Embryonic facial prominence (tissue), 1 donor: Measurements from ENCODE around the gene UTP18.
"Not testable (repeated sequence)": the region's sequence is repeated elsewhere in the genome, so short reads cannot be mapped to it uniquely, and the experiment has no call there.

Experiments used
- DNase-seq: peaks from one replicate; pipeline ENCODE4 v3.0.0-alpha.2; 2016; ENCODE audit errors: extremely low spot score

Gene UTP18

DNA sequence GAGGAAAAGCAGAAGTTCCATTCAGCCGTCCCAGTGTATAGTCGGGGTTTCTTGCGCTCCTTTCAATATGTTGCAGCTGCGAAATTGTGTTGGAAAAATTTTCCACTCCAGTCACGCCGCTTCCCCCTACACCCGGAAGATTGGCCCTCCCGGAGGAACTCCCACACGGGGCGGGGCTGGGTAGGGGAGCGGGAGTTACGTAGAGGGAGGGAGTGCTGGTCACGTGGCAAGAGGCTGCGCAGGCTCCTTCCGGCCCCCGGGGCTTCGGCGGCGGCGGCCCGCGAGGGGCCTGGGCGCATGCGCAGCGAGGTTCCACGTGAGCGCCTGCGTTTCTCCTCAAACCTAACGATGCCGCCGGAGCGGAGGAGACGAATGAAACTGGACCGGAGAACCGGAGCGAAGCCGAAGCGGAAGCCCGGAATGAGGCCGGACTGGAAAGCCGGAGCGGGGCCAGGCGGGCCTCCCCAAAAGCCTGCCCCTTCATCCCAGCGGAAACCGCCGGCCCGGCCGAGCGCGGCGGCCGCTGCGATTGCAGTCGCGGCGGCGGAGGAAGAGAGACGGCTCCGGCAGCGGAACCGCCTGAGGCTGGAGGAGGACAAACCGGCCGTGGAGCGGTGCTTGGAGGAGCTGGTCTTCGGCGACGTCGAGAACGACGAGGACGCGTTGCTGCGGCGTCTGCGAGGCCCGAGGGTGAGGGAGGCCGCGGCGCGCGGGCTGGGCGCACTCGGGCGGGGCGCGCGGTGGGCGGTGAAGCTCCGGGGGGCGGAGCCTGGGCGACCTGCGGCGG, at the start of gene UTP18:
Gene UTP18 (plus strand): TSS at position 310 of the 787 bp plus-strand sequence. CDS start 39 bp downstream, at position 349.
- DNase-seq: peak; percentile 98

DNA sequence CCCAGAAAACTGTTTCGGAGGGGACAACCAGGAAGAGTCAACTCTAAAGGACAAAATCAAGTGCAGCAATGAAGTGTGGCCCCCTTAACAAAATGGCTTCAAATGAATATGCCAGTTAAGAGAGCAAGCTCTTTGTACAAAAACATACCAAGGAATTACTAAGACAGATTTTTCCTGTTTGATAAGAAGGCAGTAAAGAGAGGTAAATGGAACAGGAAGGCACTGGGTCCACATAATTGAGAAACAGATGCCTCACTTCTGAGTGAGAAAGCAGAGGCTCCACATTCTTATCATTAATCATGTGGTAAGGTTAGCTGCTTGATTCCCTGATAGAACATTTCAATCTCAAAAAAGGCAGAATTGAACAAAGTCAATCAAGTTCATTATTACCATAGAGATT, 45.4 kb upstream of the UTP18 start:
- no peak for DNase-seq

DNA sequence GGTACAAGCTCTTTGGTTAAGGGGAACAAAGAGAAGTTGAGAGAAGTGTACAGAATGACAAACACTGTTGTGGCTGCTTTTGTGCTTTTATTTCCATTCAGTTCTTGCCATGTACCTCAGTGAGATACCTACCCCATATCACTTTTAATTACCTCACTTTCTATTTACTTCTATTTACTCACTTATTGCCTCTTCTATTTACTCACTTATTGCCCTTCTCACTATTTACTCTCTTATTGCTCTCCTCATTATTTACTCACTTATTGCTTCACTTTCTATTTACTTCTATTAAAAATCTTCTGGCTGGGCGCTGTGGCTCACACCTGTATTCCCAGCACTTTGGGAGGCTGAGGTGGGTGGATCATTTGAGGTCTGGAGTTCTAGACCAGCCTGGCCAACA, 42.4 kb upstream of the UTP18 start:
- DNase-seq: no peak

DNA sequence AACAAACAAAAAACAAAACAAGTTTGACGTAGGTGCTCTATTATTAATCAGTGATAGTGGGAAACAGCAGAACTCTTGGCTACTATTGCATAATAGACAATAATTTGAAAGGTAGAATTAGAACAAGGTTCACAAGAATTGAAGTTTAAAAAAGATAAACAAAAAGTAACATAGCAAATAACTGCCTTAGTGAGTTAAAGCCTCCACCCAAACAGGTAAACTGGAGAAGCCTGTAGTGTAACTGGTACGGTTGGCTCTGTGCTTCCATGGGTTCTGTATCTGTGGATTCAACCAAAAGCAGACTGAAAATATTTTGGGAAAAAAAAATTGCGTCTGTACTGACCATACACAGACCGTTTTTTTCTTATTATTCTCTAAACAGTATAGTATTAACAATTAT, 39.0 kb upstream of the UTP18 start:
- DNase-seq: no peak

DNA sequence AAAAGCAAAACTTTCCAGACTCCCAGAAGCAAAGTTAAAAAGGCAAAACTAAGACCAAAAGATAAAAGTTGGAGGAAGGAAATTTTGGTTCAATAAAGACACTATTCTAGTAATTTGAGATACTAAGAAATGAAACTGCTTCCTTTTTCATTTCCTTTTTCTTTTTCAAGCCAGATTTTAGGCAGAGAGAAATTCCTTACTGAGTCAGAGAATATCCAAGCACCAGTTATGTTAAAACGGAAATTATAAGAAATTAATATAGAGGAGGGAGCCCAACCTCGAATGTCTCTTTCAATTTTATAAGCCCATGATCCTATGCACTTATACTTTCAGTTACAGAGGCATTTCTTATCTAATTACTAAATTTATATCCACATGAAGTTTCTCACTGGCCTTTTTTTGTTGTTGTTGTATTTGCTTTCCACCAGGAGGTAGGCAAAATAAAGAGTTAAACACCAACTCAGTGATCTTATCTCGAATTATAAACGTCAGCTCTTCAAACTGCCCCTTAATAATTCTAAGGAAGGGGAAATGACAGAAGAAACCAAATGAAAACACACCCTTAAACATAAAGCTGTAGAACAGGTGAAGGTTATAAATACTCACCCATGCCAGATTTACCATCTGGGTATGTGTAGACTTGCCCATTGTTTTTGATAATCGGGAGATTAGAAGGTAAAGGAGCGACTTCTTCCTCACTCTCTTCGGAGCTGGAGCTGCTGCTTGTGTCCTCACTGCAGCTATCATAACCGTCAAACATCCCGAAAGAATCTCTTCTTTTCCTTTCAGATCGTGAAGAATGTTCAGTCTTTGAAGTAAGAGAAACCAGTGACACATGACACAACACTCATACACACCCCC, 35.7 kb upstream of the UTP18 start:
- no peak for DNase-seq

DNA sequence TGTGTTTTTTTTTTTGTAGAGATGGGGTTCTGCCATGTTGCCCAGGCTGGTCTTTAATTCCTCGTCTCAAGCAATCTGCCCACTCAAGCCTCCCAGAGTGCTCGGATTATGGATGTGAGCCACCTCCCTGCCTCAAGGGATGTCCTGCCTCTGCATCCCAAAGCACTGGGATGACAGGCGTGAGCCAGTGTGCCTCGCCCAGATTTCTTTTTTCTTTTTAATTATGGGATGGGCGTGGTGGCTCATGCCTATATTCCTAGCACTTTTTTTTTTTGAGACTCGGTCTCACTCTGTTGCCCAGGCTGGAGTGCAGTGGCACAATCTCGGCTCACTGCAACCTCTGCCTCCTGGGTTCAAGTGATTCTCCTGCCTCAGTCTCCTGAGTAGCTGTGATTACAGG, 34.8 kb upstream of the UTP18 start:
- not testable (repeated sequence) for DNase-seq

DNA sequence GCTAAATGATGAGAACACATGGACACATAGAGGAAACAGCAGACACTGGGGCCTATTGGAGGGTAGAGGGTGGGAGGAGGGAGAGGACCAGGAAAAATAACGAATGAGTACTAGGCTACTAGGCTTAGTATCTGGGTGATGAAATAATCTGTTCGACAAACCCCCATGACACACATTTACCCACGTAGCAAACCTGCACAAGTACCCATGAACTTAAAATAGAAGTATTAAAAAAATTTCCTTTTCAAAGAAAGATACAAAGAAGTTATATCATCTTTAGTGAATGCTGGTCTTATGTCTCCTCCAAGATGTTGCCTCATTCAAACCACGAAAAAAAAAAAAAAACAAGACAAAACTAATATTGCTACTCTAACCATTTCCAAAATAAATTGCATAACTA, 32.2 kb upstream of the UTP18 start:
- DNase-seq: no peak

DNA sequence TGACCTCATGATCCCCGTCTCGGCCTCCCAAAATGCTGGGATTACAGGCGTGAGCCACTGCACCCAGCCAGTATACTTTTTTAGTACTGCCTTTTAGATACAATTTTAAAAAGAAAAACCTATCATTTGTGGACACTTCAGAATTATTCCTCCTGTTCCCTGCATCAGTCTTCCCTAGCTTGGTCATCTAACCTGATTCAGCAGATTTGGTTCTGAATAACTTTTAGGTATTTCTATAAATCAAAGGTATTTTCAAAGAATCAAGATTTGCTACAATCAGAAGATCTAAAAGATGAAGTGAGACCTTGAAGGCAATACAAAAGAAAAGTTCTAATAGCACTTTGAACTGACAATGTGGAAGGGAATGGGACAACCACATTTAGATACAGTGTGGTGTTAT, 30.5 kb upstream of the UTP18 start:
- no peak for DNase-seq

DNA sequence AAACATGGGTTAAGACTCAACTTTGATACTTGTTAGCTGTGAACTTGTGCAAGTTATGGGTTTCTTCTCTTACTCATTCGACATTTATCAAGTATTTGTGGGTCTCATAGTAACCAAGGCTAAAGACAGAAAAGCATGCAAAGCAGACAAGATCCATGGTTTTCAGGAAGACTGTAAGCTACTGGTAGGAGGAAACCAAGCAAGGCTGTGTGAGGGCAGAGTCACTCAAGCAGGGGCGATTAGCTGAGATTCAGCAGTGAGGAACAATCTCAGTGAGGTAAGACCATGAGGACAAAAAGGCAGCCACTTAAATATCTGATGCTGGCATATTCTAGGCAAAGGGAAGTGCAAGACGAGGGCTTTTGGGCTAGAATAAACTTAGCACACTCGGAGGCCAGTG, 30.0 kb upstream of the UTP18 start:
- DNase-seq: no peak

DNA sequence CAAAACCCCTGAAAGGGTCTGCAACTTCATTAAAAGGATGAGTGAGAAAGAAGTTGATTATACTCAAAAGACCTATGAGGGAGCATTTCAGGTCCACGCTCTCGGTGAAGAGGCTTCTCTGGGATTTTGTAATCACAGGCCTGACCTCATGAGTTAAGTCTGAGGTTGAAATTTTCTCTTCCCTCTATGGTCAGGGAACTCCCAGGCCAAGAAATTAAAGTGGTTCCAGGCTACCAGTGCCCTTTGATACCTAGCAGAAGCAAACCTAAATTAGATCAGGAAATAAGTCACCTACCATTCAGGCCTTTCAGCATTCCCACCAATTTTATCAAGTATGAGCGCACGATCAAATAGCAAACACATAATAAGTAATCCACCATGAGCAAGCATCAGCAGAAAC, 28.3 kb upstream of the UTP18 start:
- DNase-seq: no peak

DNA sequence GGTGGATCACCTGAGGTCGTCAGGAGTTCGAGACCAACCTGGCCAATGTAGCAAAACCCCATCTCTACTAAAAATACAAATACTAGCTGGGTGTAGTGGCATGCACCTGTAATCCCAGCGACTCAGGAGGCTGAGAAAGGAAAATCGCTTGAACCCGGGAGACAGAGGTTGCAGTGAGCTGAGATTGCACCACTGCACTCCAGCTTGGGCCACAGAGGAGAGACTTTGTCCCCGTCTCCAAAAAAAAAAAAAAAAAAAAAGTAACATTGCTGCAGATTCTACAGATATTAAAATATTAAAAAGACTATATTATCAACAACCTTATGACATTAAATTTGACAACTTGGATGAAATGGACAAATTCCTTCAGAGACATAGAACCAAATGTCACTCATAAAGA, 26.2 kb upstream of the UTP18 start:
- DNase-seq: no peak

DNA sequence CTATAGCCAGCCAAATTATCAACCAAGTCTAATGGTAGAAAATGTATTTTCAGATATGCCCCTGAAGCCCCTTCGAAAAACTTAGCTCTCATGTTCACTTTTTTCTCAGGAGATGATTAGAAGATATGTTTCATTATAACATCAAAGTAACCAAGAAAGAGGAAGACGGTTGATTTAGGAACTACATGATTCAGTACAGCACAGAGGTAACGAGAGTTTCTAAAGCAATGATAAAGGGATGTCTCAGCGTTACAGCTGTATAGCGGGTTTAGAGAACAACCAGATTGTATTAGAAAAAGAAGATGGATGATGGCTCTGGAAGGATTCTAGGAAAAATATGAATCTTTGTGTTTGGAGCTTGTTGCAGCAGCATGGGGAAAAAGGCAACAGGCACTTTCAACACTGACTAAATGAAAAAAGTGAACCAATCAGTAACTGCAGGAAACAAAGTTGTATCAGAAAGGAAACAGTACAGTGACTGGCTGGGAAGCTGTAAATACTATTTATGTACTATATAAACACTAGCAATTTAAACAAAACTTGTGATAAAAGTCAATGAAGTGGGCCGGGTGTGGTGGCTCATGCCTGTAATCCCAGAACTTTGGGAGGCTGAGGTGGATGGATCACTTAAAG, 22.0 kb upstream of the UTP18 start:
- no peak for DNase-seq

DNA sequence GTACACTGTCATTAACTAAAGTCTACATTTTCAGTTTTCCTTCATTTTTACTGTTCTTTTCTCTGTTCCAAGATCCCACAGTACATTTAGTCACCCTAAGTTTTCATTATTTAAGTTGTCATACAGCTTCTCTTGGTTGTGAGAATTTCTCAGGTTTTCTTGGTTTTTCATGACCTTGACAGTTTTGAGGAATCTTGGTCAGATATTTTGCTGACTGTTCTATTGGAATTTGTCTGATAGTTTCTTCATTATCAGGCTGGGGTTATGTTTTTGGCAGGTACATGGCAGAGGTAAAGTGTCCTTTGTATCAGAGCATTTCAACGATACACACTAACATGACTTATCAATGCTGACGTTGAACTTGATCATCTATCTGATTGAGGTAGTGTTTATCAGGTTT, 20.1 kb upstream of the UTP18 start:
- DNase-seq: no peak

DNA sequence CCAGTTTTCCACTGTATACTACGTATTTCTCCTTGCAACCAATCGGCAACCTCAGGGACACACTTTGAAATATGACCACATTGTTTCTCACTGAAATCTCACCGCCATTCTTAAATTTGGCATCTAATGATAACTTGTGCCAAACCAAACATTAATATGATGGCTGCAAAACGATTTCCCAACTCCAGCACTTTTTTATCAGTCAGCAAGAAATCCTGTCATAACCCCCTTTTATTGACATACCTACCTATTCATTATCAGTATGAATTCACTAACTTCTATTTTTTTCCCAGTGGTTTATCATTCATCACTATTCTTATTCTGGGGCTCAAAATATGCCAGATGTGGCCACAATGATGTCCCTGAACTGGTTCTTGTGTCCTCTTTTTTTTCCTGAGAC, 16.3 kb upstream of the UTP18 start:
- no peak for DNase-seq

DNA sequence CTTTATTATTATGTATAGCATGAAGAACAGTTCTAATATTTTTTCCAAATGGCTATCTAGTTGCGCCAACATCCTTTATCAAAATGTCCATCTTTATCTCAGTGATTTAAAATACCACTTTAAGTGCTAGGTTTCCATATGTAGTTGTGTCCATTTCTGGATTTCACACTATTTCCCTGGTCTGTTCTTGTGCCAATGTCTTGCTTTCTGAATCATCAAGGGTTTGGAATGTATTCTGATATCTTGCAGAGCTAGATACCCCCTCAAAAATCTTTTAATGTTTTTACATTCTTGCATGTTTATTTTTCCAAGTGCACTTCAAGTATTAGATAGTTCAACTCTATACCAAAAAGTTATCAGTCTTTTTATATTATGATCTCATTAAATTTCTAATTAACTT, 14.8 kb upstream of the UTP18 start:
- DNase-seq: no peak

DNA sequence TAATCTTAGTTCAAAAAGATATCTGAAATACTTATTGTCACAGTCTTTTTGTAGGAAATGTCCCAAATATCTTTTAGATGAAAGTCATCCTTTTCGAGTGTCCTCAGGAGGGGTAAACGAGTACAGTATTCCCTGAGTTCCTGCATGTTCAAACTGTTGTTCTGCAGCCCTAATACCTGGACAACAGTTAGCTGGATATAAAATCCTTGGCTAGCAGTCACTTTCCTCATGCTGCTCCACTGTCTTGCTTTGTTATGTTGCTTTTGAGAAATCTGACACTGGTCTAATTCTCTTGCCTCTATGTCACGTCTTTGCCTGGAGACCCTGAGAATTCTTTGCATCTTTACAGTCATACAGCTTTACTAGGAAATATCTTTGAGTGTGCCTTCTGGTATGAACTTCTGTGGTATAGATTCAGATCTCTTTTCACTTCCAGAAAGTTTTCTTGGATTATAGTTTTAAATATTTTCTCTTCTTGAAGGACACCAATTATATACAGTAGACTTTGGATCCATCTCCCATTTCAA, 10.0 kb upstream of the UTP18 start:
- no peak for DNase-seq

DNA sequence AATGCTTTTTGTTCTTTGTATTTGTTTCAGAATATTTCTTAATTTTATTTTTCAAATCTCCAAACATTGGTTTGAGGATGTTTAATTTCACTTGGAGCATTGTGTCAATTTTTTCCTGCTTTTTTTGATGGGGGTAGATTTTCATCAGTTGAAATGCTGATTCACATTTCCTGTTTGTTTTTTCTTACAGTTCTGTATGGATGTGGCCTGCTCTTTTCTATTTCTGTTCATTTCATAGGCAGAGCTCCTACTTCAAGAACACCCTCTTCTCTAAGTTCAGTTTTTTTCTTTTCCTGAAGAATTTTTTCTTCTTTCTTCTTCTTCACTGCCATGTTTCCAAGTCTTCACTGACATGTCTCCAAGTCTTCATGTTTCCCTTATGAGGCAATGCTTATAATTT, 9.3 kb upstream of the UTP18 start:
- no peak for DNase-seq

DNA sequence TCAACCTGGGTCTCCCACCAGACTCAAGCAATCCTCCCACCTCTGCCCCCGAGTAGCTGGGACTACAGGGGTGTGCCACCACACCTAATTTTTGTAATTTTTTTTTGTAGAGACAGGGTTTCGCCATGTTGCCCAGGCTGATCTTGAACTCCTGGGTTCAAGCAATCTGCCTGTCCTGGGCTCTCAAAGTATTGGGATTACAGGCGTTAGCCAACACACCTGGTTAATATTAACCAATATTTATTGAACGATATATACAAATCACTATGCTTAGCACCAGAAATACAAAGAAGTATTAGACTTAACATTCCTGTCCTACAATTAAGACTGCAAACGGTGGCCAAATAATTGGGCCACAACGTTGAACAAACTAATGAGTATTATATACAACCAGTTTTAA, 4.7 kb upstream of the UTP18 start:
- DNase-seq: no peak

DNA sequence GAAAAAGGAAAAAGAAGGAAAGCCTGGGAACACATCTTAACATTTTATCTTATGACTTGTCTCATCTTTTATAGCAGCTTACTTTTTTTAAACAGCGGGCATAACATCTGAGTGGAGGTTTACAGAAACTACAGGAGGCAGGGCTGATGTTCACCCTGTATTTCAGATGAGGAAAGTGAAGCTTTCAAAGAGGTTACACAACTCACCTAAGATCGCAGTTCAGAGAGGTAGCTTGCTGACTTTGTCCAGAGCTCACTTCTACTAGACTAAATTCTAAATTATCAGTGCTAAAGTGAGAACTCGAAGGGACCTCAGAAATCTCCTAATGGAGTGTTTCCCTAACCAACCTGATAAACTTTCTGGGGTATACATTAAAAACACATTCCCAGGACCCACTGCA, 4.2 kb upstream of the UTP18 start:
- DNase-seq: no peak

DNA sequence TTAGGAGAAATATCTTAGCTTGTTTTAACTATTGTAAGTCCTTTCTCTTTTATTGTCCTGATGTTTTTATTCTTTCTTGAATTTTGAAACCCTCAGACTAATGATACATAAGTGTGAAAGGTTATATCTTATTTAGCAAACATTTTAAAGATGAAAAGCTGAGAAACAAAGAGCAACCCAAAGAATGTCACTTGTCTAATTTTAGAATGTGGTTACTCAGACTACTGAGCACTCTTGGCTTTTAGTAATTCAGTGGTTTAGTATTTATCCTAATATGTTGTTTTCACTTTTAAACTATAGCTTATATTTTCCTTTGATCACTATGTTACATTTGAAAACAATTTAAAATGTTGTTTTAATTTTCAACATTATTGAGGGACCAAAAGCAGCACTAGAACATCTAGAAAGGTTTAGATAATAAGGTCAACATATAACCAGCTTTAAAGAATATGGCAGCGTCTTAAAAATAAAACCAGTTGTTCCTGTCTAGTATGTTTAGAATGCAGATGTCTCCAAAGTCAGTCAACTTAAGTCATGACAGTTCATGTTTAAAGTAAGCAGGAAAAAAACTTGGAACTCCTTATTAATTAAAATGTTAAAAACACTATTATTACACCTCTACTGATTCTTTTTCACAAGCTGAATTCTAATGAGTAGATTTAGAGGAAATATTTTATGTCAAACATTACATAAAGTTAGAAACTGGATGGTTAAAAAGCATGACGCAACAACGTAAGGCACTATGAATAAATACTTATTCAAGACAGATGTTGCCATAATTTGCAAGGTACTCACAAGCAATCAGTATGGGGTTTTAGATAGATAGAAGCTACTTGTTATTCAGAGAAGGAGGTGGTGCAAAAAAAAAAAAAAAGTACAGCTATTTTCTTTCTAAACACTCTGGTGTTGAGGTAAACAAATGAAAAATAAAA, 2.9 kb upstream of the UTP18 start:
- no peak for DNase-seq
